HepG2 (cell line): ENCODE data around the gene PSIP1.

ENCODE experiments used
- EP300 ChIP-seq, 3 experiments: sonication (generic) in 1 of 3; formaldehyde crosslinking in 1 of 3; IDR thresholded peaks; 2 replicates each; pipeline versions ENCODE4 v1.5.1 to v1.6.1; 2011 to 2020; ENCODE audit warnings: low read depth in 2 of 3, low read length in 2 of 3, borderline replicate concordance in 1 of 3, improper control_type of control experiment in 1 of 3, mild to moderate bottlenecking in 1 of 3, missing genetic modification reagents in 1 of 3, moderate library complexity in 1 of 3
- FIP1L1 ChIP-seq: fragments of 200-400 bp; formaldehyde crosslinking; IDR thresholded peaks from 2 replicates; pipeline ENCODE4 v1.6.1; 2018; ENCODE audit warnings: low read depth, mild to moderate bottlenecking, low read length, moderate library complexity, borderline replicate concordance; ENCODE audit not compliant: insufficient read depth
- GABPB1 ChIP-seq: IDR thresholded peaks from 2 replicates; pipeline ENCODE4 v1.6.1; 2016; ENCODE audit warnings: mild to moderate bottlenecking, missing genetic modification reagents, moderate library complexity, missing compliant biosample characterization
- JDP2 ChIP-seq: sonication (generic); formaldehyde crosslinking; IDR thresholded peaks from 2 replicates; pipeline ENCODE4 v1.8.1; 2022; ENCODE audit warnings: missing genetic modification reagents, borderline replicate concordance
- NKX3-1 ChIP-seq: sonication (generic); formaldehyde crosslinking; IDR thresholded peaks from 2 replicates; pipeline ENCODE4 v1.5.0; 2020; ENCODE audit warnings: missing genetic modification reagents
- NR2C2 ChIP-seq: sonication (generic); formaldehyde crosslinking; IDR thresholded peaks from 2 replicates; pipeline ENCODE4 v1.4.0; 2020; ENCODE audit warnings: missing genetic modification reagents, mild to moderate bottlenecking, moderate library complexity, borderline replicate concordance
- ONECUT2 ChIP-seq: sonication (generic); formaldehyde crosslinking; IDR thresholded peaks from 2 replicates; pipeline ENCODE4 v1.4.0; 2020; ENCODE audit warnings: missing genetic modification reagents
- SP2 ChIP-seq: sonication (generic); formaldehyde crosslinking; IDR thresholded peaks from 2 replicates; pipeline ENCODE4 v1.5.1; 2020; ENCODE audit warnings: mild to moderate bottlenecking, missing genetic modification reagents
- TF ChIP-seq, protein P1 (sequence below): sonication (generic); formaldehyde crosslinking; IDR thresholded peaks from 2 replicates; pipeline ENCODE4 v1.5.0; 2020; ENCODE audit warnings: mild to moderate bottlenecking, missing genetic modification reagents, moderate library complexity

DNA sequence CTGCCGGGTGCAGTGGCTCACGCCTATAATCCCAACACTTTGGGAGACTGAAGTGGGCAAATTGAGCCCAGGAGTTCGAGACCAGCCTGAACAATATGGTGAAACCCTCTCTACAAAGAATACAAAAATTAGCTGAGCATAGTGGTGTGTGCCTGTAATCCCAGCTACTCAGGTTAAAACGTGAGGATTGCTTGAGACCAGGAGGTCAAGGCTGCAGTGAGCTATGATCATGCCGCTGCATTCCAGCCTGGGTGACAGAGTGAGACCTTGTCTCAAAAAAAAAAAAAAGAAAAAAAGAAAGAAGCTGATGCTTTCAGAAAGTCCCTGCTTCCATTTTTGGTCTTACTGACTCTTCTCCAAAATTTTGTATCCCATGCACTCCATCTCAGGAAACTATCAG, 56.8 kb downstream of the PSIP1 start:
- TF ChIP-seq SP2 (CRISPR knock-in tag) = no peak
- TF ChIP-seq ONECUT2 (CRISPR knock-in tag) = no peak
- TF ChIP-seq, protein P1, sequence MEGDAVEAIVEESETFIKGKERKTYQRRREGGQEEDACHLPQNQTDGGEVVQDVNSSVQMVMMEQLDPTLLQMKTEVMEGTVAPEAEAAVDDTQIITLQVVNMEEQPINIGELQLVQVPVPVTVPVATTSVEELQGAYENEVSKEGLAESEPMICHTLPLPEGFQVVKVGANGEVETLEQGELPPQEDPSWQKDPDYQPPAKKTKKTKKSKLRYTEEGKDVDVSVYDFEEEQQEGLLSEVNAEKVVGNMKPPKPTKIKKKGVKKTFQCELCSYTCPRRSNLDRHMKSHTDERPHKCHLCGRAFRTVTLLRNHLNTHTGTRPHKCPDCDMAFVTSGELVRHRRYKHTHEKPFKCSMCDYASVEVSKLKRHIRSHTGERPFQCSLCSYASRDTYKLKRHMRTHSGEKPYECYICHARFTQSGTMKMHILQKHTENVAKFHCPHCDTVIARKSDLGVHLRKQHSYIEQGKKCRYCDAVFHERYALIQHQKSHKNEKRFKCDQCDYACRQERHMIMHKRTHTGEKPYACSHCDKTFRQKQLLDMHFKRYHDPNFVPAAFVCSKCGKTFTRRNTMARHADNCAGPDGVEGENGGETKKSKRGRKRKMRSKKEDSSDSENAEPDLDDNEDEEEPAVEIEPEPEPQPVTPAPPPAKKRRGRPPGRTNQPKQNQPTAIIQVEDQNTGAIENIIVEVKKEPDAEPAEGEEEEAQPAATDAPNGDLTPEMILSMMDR (CRISPR knock-in tag) = no peak
- TF ChIP-seq EP300 (IDR thresholded peaks at IDR 0.05; ENCODE audit: low read depth in 2 of 2, low read length in 2 of 2) = no peak
- no peak for TF ChIP-seq EP300 (CRISPR knock-in tag; IDR thresholded peaks at IDR 0.05; ENCODE audit: borderline replicate concordance)
- TF ChIP-seq NKX3-1 (CRISPR knock-in tag) = no peak
- no peak for TF ChIP-seq FIP1L1
- no peak for TF ChIP-seq JDP2 (CRISPR knock-in tag)
- no peak for TF ChIP-seq GABPB1 (CRISPR knock-in tag)
- no peak for TF ChIP-seq NR2C2 (CRISPR knock-in tag)
